Heart left ventricle (tissue), 16 donors: Measurements from ENCODE around the gene MFF. TPM values are rescaled to one million over a fixed set of nuclear protein-coding genes. Genes with fewer than 3 reads are reported as not detected.

Experiments used
- ATAC-seq, 4 donors: fragments of 200-7000 bp; cut with Tn5 transposase; one replicate each; pipeline ENCODE4 v1.9.1; 2020 to 2022; ENCODE audit warnings: moderate library complexity in 4 of 4, mild to moderate bottlenecking in 3 of 4, moderate number of reproducible peaks in 1 of 4
- DNase-seq, 5 donors: peaks; one replicate each; pipeline ENCODE4 v3.0.0-alpha.2; 2020
- H3K27ac ChIP-seq, 12 donors: fragments of 200-600 bp; sonication (generic) in 4 of 12; one replicate each; pipeline versions ENCODE4 v1.5.0 to v1.8.0; 2016 to 2022; ENCODE audit warnings: mild to moderate bottlenecking in 2 of 12
- H3K27me3 ChIP-seq, 9 donors: fragments of 200-600 bp; sonication (generic) in 2 of 9; one replicate each; pipeline versions ENCODE4 v1.5.1 to v1.8.0; 2016 to 2022; ENCODE audit warnings: mild to moderate bottlenecking in 3 of 9
- H3K36me3 ChIP-seq, 9 donors: fragments of 200-600 bp; sonication (generic) in 2 of 9; one replicate each; pipeline versions ENCODE4 v1.5.0 to v1.8.0; 2018 to 2022; ENCODE audit warnings: mild to moderate bottlenecking in 2 of 9
- H3K4me1 ChIP-seq, 12 donors: fragments of 200-600 bp; sonication (generic) in 4 of 12; one replicate each; pipeline versions ENCODE4 v1.5.0 to v1.8.0; 2016 to 2022; ENCODE audit warnings: mild to moderate bottlenecking in 3 of 12
- H3K4me3 ChIP-seq, 12 donors: fragments of 200-600 bp; sonication (generic) in 4 of 12; one replicate each; pipeline versions ENCODE4 v1.5.0 to v1.8.0; 2017 to 2022; ENCODE audit warnings: mild to moderate bottlenecking in 9 of 12, moderate library complexity in 4 of 12
- H3K9me3 ChIP-seq, 12 donors: fragments of 200-600 bp; sonication (generic) in 4 of 12; one replicate each; pipeline versions ENCODE4 v1.5.0 to v1.8.0; 2016 to 2022; ENCODE audit warnings: mild to moderate bottlenecking in 1 of 12
- CTCF ChIP-seq, 12 donors: fragments of 200-600 bp; sonication (generic) in 4 of 12; IDR thresholded peaks; one replicate each; pipeline versions ENCODE4 v1.5.0 to v1.8.0; 2018 to 2022; ENCODE audit warnings: antibody characterized with exemption in 12 of 12, mild to moderate bottlenecking in 5 of 12
- POLR2A ChIP-seq, 2 donors: fragments of 450-650 bp; IDR thresholded peaks; one replicate each; pipeline ENCODE4 v1.6.1; 2017; ENCODE audit warnings: antibody characterized with exemption in 2 of 2, mild to moderate bottlenecking in 2 of 2, moderate library complexity in 2 of 2
- WGBS, 4 donors: extraction: QIAGEN DNeasy Blood & Tissue Kit in 2 of 4; methylation state at CpG; one replicate each; pipeline versions ENCODE4 v1.1.5 to v1.1.7; 2013 to 2018; 5-methylcytosine and 5-hydroxymethylcytosine counted together
- intact Hi-C, 10 donors: fragments of 100-400 bp; cut with DNase I; formaldehyde crosslinking; loops; one replicate each; pipeline versions ENCODE4 v1.11.1 to v1.14.2; 2022
- polyA plus RNA-seq, 2 donors: library from polyadenylated mRNA; stranded (reverse); fragments of 200-250 nt; gene quantifications; one replicate each; pipeline ENCODE4 v1.2.3, GENCODE V29; 2013
- total RNA-seq, 9 donors: library from RNA; depleted of rRNA in 2 of 9; stranded (reverse); fragments of >200 nt in 2 of 9; fragmentation: NEBNext Ultra II Directional in 3 of 9; extraction: Animal tissue kit (Norgen Biotek cat#: 25700) in 3 of 9; gene quantifications; one replicate each; pipeline versions ENCODE4 v1.1.0 to v1.2.4, GENCODE V29; 2016 to 2023
- donor health status: ischemic (EF 13 %, LVEDD 7.1; RV severe dilation, severe dysfunction).
- donor health status: healthy with polysubstance abuse.
- donor health status: DM: no; HTN: yes; CAD: no.
- donor health status: DM: no; HTN: no; CAD: no.
- donor health status: ischemic (EF 25% LVEDD 6.9; RV normal size, moderate dysfunction).
- donor health status: ischemic (EF 25% LVEDD 5.7; RV mildly dilated, moderate dysfunction).
- donor health status: healthy.
- donor health status: DM: yes; HTN: yes; CAD: no.
- donor health status: ischemic (EF 35%, LVEDD 5.7; RV mildly dilated, moderate dysfunction).
- donor health status: nonischemic (EF 11% LVEDD 7.7; RV severe dilation, severe dysfunction).
- donor health status: DM: yes; HTN: yes; CAD: no.
- donor health status: PGD.
- donor health status: ischemic (EF 29% LVEDD 5.4; RV normal size, mild dysfunction).
- donor health status: nonischemic (EF 23%, LVEDD 6.1; RV moderate dilation, normal function).

Gene MFF
- total and polyA plus RNA-seq, 11 donors = 60.1 to 117 (median 79.7) TPM

- peak in 1 of 5 donors; percentile 56 for DNase-seq
Measured at GRCh38 chr2:227320305-227321094, 4.6 kb upstream of the MFF start.

GRCh38 chr2:227322530-227323205 is 2.4 kb upstream of the MFF start:
- Histone ChIP-seq H3K27me3 (no peaks in the 10 kb centered on the region), H3K9me3 (peaks cover 0 to 8% (median 0%) of the 10 kb centered on the region in 12 donors), H3K27ac (no peak overlapping the region), H3K4me3 (no peak overlapping the region), H3K4me1 (peaks cover 0 to 23% (median 17%) of the 10 kb centered on the region in 12 donors), H3K36me3 (peaks cover 0 to 2% (median 0%) of the 10 kb centered on the region in 9 donors)
- no peak for TF ChIP-seq CTCF (IDR thresholded peaks at IDR 0.05)
- TF ChIP-seq POLR2A (IDR thresholded peaks at IDR 0.05) = no peak
- DNase-seq (no peak), ATAC-seq (no peak)
- intact Hi-C loops = loop anchor here in 1 of 10 donors (10.0 kb wide), 1 partner anchor 152 kb away; the partner anchor contains the start of gene AGFG1
- WGBS, 4 donors = 46 to 55% (median 50%) methylated on average over 5 of the region's 5 CpGs

More at GRCh38 chr2:227320305-227321094, 4.6 kb upstream of the MFF start:
- no peak for TF ChIP-seq CTCF (IDR thresholded peaks at IDR 0.05)
- no peak for TF ChIP-seq POLR2A (IDR thresholded peaks at IDR 0.05)
- Histone ChIP-seq H3K9me3 (peaks cover 0 to 8% (median 0%) of the 10 kb centered on the region in 12 donors), H3K4me3 (no peak overlapping the region), H3K27ac (no peak overlapping the region), H3K27me3 (no peaks in the 10 kb centered on the region), H3K4me1 (peaks cover 0 to 6% (median 3%) of the 10 kb centered on the region in 12 donors), H3K36me3 (peaks cover 0 to 2% (median 0%) of the 10 kb centered on the region in 9 donors)
- intact Hi-C loops = loop anchor here in 1 of 10 donors (10.0 kb wide), 1 partner anchor 154 kb away; the partner anchor contains the start of gene AGFG1
- ATAC-seq = no peak
- 90 to 93% (median 92%) methylated on average over 21 to 33 of the region's 33 CpGs for WGBS, 4 donors

DNA sequence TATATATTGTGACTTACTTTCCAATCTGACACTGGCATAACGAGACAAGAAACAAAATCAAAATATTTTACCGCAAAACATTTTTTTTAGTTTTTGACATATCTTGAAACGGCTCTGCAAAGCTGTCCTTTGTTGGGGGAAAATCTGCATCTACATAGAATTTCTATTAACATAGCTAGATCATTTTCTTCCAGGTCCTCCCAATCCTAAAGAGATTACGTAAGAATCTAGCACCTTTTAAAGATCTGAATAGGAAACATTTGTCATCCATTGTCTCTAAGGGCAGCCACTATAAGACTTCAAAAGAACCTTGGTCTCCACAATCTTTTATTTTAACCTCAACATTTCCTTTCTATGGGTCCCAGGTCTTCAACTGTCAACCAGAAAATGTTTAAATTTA is 1.2 kb upstream of the MFF start:
- WGBS, 4 donors = 97 to 98% (median 97%) methylated on average over 4 of the region's 4 CpGs
- H3K4me3 ChIP-seq = no peak overlapping the region

More for the DNA sequence above, 1.2 kb upstream of the MFF start:
- Histone ChIP-seq H3K4me1 (peaks cover 0 to 25% (median 18%) of the 10 kb centered on the region in 12 donors), H3K9me3 (peaks cover 0 to 8% (median 0%) of the 10 kb centered on the region in 12 donors), H3K36me3 (peaks cover 0 to 4% (median 2%) of the 10 kb centered on the region in 9 donors), H3K27ac (no peak overlapping the region), H3K27me3 (no peaks in the 10 kb centered on the region)
- DNase-seq = no peak
- no peak for ATAC-seq
- TF ChIP-seq POLR2A (IDR thresholded peaks at IDR 0.05) (no peak), CTCF (IDR thresholded peaks at IDR 0.05) (no peak)
- intact Hi-C loops = loop anchor here in 1 of 10 donors (10.0 kb wide), 1 partner anchor 151 kb away; the partner anchor contains the start of gene AGFG1
